NCI-H1417 treated with DMSO at 0.1 percent for 48 hours (cell line): ENCODE data around the gene GTF2E1.

Experiments used
- DNase-seq: peaks from one replicate; lab custom pipeline; 2025; lab: John Stamatoyannopoulos, UW

The GTF2E1 gene

DNA sequence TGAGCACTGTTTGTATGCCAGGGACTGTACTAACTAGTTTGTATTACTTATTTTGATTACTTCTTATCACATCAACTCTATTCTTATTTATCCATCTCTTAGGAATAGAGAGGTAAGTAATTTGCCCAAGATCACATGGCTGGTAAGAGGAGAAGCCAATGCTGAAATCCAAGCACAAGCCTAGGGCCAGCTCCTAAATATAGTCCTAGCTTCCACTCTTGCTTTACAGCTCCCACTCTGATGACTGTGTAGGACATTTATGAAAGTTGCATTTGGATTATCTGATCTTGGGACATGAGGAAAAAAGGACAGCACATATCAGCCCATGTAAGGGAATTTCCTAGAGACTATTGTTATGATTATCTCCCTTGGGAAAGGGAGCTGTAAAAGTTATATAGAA, 58.1 kb downstream of the GTF2E1 start:
- no peak for DNase-seq

DNA sequence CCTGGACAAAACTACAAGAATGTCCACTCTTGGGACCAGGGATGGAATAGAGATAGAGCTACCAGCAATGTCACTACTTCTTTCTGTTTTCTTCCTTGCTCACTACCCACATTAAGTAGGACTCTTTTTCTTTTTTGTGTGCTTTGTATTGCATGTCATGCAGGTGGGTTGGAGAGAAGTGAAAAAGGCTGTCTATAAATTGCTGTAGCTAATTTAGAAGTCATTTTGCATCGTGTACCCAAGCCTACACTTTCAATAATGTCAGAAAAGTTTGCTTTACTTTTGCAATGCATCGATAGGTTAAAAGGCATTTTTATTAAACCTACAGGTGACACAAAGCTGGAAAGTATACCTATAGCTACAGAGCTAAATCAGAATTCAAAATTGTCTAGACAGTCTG, 58.9 kb downstream of the GTF2E1 start:
- no peak for DNase-seq

GRCh38 chr3:120802916-120803315, 60.4 kb downstream of the GTF2E1 start:
- no peak for DNase-seq

- DNase-seq = no peak
Measured at GRCh38 chr3:120816728-120817127, 74.2 kb downstream of the GTF2E1 start.

DNA sequence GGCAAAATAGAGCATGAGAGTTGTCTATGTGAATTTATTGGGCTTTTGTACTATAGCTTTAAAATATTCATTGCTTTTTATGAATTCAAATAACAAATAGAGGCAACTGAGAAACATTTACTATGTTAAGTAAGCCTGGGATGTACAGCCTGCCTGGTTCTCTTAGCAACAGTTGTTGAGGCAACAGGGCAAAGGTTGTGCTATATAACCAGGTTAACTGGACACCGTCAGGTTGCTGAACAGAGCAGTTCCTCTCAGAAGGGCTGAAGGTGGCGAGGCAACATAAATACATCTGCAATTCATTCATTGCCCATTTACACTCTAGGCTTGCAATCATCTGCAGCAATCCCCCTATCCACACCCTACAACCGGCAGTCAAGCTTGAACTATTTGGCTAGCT, 78.2 kb downstream of the GTF2E1 start:
- no peak for DNase-seq

- no peak for DNase-seq
Measured at GRCh38 chr3:120821426-120821825, 78.9 kb downstream of the GTF2E1 start.

DNA sequence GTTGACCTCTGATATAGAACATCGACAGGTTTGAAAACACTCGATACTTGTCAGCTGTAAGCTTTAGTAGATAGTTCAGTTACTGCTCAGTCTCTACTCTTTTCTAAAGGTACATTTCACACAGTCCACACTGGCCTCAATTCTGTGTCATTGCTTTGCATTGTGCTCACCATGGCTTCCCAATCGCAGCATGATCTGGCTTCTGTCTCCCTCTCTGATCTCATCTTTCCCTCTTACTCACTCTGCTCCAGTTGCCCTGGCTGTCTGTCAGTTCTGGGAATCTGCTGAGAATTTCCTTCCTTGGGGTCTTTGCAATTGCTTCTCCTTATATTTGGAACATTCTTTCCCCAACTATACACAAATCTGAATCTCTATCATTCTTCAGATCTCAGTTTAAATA, 80.6 kb downstream of the GTF2E1 start:
- no peak for DNase-seq

DNA sequence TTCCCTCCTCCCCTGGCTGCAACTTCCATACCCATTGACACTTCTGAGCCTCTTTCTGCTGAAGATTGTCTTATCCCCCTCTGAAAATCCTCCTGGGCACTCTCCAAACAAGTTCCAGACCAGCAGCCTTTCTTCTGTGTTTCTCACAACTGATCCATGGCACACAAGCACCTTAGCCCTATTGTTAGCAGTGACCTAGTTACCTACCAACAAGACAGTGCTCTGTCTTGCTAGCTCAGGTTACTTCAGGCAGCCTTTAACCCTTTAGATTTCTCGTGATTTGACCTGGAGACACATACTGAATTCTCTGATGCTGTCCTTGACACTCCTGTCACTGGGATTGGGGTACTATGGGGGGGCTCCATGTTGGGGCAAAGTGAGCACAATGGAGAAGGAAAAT, 82.1 kb downstream of the GTF2E1 start:
- no peak for DNase-seq

GRCh38 chr3:120828796-120829195, 86.3 kb downstream of the GTF2E1 start:
- no peak for DNase-seq

GRCh38 chr3:120831066-120831465, 88.5 kb downstream of the GTF2E1 start:
- DNase-seq = no peak
